Measurements from ENCODE around the gene CCDC57.

CCDC57 gene

DNA sequence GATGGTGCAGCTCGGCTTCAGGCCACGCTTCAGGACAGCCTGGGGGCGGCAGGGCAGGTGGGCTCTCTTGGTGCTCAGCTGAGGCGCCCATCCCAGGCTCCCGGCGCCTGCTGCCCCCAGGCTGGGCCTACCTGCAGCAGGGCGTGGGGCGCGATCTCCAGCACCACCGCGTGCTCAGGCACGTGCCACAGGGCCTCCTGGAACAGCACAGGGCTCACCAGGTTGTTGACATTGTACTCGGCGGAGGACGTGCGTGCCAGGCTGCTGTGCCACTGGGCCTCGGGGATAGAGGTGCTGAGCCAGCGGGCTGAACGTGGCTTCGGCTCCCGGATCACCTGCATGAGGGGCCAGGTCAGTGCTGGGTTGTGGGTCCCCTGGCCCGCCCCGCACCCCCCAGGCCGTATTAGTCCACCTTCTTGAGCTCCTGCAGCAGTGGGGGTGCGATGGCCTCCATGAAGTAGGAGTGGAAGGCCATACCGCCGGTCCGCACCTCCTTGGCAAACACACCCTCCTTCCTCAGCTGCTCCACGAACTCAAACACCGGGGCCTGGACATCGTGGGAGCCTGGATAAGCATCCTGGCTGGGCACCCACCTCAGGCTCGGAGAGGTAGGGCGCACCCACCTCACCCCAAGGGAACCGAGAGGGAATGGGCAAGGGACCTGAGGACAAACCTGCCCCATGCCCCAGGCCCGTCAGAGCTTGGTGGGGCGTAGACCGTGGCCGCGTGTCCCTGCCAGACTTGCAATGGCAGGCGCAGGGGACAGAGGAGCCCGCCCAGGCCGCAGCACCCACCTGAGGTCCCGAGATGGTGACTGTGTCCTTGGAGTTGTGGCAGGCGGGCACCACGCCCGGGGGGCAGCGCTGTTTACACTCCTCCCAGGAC lies 123.6 kb downstream of the CCDC57 start:
- DNase-seq, result no peak

DNA sequence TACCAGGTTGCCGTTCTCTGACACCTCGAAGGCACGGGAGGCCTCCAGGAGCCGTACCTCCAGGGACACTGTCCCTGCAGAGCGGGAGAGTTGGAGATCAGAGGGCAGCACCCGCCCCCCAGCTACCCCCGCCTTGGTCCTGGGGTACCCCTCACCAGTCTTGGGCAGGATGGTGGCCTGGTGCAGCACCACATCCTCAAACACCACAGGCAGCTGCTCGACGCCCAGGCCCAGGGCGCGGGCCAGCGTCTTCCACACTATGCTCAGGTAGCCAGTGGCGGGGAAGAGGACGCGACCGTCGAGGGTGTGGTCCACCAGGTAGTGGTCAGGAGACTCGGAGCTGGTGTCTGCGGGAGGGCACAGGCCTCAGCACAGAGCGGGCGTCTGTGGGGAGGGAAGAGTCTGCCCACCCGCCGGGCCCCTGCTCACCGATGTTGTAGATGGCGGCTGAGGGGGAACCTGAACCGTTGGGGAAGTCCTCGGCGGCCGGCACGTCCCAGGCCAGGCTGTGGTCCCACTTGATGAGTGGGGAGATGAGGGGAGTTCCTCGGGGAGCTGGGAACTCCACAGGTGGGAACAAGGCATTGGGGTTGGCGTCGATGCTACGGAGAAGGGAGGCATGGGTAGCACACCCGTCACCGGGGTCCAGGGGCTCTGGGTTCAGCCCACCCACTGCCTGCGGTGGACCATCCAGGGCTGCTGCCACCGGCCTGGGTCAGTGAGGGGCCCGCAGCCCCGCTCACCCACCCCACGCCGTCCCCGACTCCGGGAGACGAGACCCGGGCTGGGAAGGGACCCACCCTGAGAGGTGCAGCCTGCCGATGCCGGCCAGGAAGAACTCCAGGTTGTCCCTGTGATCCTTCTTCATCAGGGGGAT lies 124.4 kb downstream of the CCDC57 start:
- no peak for DNase-seq

DNA sequence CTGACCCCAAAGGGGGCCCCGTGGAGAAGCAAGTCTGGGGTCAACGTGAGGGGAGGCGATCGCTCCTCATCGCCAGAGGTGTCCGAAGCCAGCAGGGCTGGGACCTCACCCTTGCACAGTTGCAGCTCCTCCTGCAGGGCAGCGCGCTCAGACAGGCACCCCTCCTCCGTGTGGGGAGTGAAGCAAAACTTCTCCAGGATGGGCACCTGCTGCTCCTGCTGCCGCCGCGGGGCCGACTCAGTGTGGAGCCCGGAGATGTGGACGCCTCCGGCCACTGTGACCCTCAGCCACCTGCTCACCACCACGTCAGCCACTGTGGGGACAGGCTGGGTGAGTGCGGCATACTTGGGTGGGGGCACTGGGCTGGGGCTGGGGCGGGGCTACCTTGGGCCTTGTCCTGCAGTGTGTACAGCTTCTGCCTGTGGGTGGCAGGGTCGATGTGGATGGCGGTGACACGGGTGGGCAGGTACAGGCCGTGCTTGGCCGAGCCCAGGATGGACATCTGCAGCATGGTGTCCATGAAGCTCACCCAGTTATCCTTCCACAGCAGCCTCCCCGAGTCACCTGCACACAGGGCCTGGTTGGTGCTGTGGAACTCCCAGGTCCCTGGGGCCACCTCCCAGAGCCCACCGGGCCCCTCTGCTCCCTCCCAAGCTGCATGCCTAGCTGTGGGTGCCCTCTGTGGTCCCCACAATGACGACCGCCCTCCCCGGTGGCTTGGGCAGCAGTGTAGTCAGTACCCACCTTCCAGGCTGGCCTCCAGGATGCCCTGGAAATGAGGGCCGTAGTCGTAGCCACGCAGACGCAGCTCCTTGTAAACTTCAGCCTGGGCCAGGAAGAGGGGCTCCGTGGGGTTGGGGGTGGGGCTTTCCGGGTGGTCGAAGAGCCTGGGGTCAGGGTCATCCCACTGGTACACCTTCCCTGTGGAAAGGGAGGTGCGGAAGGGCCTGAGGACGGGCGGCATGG lies 125.4 kb downstream of the CCDC57 start:
- no peak for DNase-seq

DNA sequence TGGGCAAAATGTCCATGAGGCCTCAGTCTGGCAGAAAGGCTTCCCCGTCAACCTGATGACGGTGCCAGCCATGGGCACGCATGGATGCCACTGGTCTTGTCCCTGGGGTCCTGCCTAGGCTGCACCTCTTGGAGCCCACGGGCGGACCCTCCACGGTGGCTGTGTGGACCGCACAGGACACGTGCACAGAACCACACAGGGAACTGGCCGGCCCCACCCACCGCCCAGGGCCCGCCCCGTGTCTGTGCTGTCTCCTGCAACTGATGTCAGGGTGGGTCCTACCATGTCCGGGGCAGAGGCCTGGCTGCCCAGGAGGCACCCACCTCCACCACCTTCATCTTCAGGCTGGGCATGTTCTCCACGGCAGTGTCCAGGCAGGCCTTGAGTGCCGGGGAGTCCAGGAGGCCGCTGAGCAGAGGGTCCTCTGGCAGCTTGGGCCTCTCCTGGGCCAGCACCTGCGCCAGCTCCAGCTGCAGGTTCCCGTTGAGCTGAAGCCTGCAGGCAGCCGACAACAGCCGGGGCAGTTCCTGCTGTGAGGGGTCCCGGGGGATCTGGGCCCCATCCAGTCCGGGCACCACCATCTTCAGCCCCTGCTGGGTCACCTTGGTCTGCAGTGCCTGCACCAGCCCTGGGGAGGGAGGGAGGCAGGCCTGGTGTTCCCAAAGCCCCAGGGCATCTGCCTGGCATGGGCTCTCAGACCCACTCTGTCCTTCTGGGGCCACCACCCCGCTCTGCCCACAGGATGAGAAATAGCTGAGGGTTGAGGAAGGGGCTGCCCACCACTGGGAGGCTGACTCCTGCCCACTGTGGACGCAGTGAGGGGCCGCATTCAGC lies 126.5 kb downstream of the CCDC57 start:
- no peak for DNase-seq

DNA sequence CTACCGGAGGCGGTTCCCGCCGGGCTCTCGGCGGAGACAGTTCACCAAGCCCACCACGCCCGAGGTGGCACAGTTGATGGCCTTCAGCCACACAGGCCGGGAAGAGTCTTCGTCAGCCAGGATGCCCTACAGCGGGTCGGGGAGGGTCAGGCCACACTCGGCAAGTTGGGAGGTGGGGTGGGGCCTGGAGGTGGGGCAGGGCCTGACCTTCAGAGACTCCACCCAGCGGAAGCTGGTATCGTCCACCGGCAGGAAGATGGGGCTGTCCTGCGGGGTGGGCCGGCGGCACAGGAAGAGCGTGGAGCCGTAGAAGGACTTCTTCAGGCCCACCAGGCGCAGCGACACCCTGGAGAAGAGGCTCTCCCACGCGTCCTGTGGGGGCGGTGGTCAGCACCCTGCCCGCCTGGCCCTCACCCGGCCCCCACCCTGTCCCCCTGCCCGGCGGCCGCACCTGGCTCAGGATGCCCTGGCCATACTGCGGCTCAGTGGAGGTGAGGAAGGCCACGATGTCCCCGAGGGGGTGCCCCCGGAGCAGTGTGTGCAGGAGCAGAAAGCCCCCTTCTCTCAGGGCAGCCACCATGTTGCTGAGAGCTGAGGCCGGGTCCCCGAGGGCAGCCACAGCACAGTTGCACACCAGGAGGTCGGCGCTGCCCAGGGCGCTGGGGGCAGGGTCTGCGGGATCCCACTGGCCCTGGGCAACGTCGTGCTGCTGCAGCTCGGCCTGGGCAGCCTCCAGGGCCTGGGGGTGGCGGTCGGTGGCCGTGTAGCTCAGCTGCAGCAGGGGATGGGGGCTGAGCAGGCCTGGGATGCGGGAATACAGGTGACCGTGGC lies 127.4 kb downstream of the CCDC57 start:
- DNase-seq, result no peak

DNA sequence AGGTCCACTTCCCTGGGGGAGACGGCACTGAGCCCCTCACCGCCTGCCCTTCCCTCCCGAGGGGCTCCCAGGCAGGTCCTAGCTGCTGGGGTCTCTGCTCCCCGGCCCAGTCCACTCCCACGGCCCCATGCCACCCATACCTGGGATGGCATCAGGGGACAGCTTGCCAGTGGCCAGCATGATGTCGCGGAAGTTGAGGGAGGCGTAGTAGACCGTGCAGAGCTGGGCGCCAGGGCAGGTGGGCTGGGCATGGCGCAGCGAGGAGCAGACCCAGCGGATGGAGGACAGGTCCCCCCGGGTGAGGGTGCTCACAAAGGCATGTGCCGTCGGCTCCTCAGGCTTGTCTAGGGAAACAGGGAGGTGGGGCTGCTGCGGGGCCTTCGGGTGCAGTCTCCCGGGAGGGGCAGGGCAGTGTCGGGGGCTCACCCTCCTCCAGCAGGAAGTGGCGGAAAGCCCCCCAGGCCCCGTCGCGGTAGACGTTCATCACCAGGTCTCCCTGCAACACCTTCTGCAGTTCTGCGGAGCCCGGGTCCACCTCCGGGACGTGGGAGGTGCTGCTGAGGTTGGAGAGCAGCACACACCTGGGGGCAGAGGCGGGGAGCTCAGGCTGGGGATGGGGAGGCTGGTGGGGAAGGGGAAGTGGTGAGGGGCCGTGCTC lies 128.1 kb downstream of the CCDC57 start:
- DNase-seq, result no peak

DNA sequence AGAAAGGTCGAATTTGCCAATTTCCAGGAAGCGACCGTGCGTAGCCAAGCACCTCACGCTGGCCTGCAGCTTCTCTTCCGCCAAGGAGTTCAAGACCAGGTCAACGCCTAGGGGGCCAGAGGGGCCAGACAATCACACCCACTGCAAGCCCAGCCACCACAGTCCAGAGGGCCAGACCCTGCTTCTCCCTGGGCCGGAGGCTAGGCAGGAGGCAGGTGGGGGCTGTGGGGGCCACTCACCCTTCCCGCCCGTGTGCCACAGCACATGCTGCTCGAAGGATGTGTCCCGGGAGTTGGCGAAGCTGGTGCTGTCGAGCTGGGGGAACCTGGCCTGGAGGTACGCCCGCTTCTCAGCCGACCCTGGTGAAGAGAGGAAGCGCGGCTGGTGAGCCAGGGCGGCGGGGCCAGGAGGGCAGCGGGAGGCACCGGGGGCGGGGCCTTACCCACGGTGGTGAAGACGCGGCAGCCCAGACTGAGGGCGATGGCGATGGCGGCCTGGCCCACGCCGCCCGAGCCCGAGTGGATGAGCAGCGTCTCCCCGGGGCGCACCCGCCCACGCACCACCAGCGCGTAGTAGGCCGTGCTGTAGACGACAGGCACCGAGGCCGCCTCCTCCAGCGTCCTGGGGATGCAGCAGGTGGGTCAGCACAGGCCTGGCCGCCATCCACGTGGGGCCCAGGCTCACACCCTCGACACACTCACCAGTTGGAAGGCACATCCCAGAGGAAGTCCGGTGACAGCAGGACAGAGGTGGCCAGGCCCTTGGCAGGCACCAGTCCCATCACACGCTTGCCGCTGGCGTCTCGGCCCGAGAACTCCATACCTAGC lies 128.9 kb downstream of the CCDC57 start:
- no peak for DNase-seq

DNA sequence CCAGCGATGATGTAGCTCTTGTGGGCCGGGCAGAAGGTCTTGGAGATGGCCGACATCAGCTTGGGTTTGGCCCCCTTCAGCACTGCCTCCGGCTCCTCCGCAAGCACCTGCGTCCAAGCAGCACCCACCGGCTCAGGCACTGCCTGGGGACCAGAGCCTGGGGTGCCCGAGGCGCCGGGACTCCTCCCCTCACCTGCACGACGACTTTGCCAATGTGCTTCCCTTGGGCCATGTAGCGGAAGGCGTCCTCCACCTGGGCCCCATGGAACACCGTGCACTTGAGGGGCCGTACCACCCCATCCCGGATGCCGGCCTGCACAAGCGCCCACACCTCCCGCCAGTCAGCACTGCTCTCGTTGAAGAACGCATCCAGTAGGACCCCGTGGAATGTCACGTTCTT lies 129.6 kb downstream of the CCDC57 start:
- DNase-seq, result no peak

DNA sequence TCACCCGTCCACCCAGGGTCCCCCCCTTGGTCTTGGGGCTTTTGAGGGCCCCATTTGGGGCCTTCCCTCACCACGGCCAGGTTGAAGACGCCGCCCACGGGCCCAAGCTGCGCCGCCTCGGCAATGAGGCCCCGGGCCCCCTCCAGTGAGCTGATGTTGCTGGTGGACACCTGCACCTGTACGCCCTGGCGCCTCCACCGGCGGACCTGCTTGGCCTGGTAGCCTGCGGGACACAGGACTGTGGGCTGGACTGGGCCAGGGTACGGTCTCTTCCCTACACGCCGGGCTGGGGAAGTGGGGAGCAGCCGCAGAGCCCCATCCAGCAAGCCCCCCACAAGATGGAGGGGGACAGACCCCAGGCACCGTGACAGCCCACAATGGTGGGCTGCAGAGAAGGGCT lies 130.2 kb downstream of the CCDC57 start:
- no peak for DNase-seq

DNA sequence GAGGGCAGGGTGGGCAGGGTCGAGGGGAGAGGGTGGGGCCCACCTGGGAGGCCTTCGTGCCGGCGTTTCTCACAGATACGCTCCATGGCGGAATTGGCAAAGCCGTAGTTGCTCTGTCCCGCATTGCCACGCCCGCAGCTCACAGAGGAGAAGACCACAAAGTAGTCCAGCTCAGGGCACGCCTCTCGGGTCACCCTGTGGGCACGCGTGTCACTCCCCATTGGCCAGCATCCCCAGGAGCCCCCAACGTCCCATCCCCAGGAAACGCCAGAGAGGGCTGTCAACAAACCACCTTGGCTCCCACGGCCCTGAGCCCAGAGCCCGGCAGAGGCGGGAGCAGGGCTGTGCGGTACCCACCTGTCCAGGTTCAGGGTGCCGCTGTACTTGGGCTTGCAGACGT lies 130.7 kb downstream of the CCDC57 start:
- no peak for DNase-seq

DNA sequence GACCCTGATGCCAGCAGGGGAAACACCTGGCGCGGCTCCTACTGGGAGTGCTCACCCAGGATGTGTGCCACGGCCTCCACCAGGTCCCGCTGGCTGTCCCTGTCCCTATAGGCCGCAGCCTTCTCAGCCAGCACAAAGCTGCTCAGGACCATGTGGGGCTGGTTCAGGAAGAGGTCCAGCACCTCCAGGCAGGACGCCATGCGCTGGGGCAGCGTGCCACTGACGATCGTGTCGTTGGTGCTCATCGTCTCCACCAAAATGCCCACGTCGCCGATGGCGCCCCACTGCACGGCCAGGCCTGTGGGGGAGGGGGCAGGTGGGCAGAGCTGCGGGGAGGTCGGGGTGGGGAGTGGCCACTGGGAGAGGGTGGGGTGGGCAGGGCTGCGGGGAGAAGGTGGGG lies 131.1 kb downstream of the CCDC57 start:
- DNase-seq, result no peak

DNA sequence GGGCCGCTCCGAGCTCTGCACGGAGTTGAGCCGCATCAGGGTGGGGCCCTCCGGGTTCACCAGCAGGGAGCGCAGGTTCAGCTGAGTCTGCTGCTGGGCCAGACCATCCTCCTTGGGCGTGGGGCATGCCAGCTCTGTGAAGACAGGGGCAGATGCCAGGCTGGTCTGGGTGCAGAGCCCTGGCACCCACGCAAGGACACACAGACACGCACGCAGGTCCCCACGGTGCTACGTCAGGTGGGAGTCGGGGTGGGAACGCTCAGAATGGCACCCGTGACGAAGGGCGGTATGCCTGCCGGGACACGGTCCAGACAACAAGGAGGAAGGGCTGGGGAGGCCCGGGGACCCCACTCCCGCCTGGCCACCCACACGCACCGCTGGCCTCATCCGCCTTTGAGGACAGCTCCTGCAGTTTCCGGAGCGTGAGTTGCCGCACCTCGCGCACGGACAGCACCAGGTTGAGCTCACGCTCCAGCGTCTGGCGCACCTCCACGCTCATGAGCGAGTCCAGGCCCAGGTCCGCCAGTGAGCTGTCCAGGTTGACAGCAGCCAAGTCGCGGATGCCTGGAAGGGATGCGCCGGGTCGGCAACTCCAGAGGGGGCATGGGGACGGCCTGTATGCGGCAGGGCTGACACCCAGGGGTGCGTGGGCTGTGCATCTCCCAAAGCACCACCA lies 131.7 kb downstream of the CCDC57 start:
- no peak for DNase-seq

DNA sequence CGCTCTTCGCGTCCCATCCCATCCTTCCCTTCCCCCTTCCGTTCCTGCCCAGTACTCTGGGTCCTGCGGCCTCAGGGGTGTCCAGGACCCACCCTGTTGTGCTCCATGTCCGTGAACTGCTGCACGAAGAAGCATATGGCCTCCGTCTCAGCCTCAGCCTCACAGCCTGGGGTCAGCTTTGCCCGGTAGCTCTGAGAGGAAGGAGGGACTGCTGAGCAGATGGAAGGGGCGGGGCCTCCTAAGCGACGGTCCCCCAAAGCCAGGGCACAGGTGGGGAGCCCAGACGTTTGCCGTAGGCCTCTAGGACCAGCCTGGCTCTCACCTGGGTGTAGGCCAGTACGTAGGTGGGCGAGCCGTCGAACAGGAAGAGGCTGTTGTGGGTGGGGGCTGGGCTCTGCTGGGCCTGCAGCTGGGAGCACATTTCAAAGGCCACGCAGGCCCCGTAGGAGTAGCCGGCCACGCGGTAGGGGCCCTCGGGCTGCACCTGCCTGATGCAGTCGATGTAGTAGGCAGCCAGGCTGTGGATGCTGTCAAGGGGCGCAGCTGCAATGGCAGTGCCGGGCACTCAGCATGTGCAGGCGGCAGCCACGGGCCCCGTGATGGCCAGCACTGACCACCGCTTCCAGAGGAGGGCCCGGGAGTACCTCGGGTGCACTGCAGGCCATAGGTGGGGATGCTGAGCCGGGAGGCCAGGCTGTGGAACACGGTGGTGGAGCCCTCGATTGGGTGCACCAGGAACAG lies 132.4 kb downstream of the CCDC57 start:
- no peak for DNase-seq

DNA sequence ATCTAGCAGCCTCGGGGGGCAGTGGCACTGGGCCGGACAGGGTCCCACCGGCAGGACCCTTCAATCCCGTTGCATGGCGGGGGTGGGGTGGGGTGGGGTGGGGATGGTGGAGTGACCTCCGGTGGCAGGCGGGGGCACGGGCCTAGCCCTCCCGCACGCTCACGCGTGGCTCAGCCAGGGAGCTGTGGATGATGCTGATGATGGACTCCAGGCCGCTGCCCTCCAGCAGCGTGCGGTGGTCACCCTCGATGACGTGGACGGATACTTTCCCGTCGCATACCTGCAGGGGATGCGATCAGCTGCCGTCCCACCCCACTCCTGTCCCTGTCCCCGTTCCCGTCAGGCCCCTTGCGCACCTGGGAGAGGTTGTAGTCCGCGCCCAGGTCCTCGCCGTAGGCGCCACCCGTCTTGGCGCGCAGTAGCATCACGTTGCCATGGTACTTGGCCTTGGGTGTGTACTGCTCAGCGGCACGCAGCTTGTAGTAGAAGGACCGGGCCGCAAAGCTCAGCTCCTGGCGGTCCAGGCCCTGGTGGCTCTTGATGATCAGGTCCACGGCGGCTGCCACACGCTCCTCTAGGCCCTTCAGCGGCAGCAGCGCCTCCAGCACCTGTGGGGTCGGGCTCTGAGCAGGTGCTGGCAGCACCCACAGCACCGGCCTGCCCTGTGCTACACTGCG lies 133.5 kb downstream of the CCDC57 start:
- DNase-seq, result no peak

DNA sequence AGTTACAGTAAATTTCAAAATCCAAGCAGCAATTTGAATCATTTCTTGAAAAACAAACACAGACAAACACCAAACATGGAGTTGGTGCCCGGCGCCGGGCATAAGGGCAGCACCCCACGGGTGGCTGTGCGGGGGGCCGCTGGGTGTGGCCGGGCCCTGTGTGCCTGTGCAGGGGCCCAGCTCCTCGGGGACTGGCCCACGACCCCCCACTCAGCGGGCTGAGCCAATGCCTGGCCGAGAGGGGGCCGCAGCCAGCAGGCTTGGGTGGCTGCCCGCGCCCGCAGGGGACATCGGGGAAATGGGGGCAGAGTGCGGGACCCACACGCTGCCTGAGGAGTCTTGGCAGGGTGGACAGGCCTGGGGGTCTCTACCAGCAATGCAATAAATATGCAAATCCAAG lies 134.2 kb downstream of the CCDC57 start:
- DNase-seq, result no peak

DNA sequence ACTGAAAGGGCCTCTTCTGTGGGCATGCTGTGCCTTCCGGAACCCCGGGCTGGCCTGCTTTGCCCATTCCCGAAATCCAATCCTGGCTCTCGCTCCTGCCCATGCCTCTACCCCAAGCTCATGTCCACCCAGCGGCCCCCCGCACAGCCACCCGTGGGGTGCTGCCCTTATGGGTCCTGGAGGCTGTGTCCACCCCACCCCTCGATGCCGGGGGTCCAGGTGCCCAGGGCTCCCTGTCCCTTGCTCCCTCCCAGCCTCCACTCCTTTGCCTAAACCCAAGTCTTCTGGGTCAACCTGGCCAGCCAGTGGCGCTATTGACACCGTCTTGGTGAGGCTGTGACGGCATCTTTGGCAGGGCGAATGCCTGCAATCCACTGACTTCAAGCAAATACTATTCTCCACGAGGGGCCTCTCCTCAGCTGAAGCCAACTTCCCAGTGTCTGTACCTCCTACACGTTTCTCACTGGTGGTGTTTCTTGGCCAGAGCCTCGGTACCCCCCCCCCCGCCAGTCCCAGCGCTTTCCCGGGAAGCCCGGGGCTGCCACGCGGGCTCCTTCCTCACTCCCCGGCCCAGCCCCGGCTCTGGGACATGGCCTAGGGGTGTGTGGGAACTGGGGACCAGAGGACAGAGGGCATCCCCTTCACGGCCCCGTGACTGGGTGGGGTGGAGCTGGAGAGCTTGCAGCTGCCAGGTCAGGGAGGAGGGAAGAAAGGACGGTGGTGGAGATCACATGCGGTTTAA lies 134.9 kb downstream of the CCDC57 start:
- no peak for DNase-seq

All from NCI-H187 treated with DMSO at 0.1 percent for 48 hours (cell line).